ENCODE measurements around the gene RHD.
"Not testable (repeated sequence)": the region's sequence is repeated elsewhere in the genome, so short reads cannot be mapped to it uniquely, and the experiment has no call there.

The RHD gene

DNA sequence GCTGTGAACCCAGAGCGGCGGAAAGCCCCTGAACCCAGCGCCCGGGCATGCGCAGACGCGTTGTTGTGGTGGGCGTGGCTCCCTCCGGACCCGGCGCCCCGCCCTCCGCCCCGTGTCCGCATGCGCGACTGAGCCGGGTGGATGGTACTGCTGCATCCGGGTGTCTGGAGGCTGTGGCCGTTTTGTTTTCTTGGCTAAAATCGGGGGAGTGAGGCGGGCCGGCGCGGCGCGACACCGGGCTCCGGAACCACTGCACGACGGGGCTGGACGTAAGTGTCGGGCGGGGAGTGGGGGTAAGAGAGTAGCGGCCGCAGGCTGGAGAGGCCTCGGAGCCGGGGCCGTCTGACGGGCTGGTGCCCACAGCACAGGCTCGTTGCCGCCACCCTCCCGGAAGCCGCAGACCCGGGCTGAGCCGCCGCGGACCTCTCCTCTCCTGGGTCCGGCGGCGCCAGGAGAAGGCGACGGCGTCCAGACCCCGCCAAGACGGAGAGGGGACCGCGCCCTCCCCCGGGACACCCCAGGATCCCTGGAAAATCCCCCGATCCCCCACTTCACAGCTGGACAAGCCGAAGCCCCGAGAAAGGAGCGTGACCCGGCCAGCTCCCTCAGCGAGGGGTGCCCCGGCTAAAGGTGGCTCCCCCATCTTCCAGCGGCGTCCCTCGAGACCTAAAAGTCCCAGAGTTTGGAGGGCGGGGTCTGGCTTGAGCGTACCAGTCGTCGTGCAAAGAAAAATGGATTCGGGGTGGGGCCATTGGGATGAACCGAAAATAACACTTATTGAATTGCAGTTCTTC is 66.1 kb downstream of the RHD start, which contains the start of gene TMEM50A:
Gene TMEM50A, plus strand, starts transcription at position 147 of the 794 bp plus-strand sequence. CDS start 2,153 bp downstream, outside the sequence.
- H3K4me3 ChIP-seq (ENCODE audit: low read depth, low read length), result peak within 1 kb of the TSS; percentile 99
- no peak for DNase-seq (ENCODE audit: low read depth)

DNA sequence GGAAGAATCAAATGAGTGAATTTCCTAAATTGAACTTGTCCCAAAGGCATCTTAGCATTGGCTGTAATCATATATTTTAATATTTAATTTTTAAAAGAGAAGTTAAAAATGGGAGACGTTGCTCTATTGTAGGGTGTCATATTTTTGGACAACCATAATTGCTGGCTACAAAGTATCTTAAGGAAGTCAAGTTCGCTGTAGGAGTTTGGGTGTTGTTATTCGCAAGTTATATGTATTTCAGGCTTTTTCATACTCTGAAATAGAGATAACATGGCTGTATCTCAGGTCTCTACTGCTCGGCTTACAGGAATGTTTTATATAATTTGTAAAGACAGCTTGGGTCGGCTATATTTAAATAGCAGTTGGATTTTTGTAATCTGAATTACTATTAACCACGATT is 66.7 kb downstream of the RHD start:
- DNase-seq (ENCODE audit: low read depth), result no peak
- H3K4me3 ChIP-seq (ENCODE audit: low read depth, low read length), result peak overlapping the region; percentile 99

- no peak overlapping the region for H3K4me3 ChIP-seq (ENCODE audit: low read depth, low read length)
- DNase-seq (ENCODE audit: low read depth), result no peak
These were observed 69.4 kb downstream of the RHD start for GRCh38 chr1:25341746-25342145.

GRCh38 chr1:25342846-25343245 is 70.5 kb downstream of the RHD start:
- DNase-seq (ENCODE audit: low read depth), result no peak
- no peak overlapping the region for H3K4me3 ChIP-seq (ENCODE audit: low read depth, low read length)

DNA sequence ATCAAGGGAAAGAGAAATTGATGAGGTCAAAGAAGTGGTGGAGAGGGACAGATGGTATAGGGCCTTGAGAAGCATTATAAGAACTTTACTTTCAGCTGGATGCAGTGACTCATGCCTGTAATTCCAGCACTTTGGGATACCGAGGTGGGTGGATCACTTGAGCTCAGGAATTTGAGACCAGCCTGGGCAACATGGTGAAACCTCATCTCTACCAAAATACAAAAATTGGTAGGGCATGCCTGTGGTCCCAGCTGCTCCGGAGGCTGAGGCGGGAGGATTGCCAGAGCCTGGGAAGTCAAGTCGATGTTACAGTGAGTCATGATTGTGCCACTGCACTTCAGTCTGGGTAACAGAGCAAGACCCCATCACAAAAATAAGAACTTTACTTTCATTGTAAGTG is 71.6 kb downstream of the RHD start:
- DNase-seq (ENCODE audit: low read depth), result peak; percentile 81
- no peak overlapping the region for H3K4me3 ChIP-seq (ENCODE audit: low read depth, low read length)

DNA sequence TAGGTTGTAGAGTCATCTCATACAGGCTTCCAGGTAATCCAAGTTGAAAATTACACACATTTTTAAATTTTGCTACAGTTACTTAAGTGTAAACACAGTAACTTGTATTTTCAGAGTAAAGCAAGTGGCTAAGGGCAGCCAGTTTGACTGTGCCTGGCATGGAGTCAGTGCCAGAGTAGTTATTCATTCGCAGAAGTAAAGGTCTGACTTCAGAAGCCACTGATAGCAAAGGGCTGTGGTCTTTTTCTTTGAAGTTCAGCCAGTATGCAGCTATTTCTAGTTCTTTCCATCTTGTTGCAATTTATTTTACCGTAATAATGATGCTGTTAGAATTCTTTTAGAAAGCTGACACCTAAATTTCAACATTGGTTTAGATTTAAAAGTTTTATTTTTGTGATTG is 75.2 kb downstream of the RHD start:
- no peak overlapping the region for H3K4me3 ChIP-seq (ENCODE audit: low read depth, low read length)

DNA sequence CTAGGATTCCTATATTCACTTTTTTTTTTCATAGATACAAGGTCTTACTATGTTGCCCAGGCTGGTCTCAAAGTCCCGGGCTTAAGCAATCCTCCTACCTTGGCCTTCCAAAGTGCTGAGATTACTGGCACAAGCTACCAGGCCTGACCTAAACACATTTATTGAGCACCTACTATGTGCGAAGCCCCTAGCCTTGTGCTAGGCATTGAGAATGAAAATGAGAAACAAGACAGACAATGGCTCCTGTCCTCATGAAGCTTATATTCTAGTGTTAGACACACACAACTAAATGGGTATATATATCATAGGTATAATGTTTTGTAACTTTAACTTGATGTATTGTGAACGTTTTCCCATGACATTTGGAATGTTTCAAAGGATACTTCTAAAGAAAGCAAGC is 77.3 kb downstream of the RHD start:
- H3K4me3 ChIP-seq (ENCODE audit: low read depth, low read length), result no peak overlapping the region
- no peak for DNase-seq (ENCODE audit: low read depth)

More for the DNA sequence above, 75.2 kb downstream of the RHD start:
- DNase-seq (ENCODE audit: low read depth), result no peak

DNA sequence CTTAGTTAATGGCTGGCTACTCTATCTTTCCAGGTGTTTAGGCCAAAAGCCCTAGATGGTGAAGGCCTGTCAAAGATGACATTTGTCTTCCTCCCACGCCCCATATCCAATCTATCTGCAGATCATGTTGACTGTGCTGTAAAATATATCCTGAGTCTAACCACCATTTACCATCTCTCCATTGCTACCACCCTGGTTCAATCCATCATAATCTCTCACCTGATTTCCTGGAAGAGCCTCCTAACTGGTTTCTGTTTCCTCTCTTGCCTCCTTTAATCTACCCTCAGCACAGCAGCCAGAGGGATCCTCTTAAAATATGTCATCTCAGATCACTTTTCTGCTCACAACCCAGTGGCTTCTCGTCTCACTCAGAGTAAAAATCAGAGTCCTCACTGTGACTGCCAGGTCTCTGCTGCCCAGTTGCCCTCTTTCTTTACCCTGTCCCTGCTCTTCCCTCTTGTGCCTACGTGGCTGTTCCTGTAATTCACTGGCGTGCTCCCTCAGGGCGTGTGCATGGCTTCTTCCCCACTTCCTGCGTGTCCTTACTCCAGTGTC is 83.6 kb downstream of the RHD start:
- H3K4me3 ChIP-seq (ENCODE audit: low read depth, low read length), result no peak overlapping the region
- no peak for DNase-seq (ENCODE audit: low read depth)

- H3K4me3 ChIP-seq (ENCODE audit: low read depth, low read length), result no peak overlapping the region
- no peak for DNase-seq (ENCODE audit: low read depth)
These were observed 84.1 kb downstream of the RHD start for GRCh38 chr1:25356441-25356840.

- H3K4me3 ChIP-seq (ENCODE audit: low read depth, low read length), result no peak overlapping the region
- DNase-seq (ENCODE audit: low read depth), result no peak
These were observed 84.5 kb downstream of the RHD start for GRCh38 chr1:25356848-25357247.

- DNase-seq (ENCODE audit: low read depth), result no peak
- H3K4me3 ChIP-seq (ENCODE audit: low read depth, low read length), result no peak overlapping the region
These were observed 88.6 kb downstream of the RHD start for GRCh38 chr1:25360596-25361581.

DNA sequence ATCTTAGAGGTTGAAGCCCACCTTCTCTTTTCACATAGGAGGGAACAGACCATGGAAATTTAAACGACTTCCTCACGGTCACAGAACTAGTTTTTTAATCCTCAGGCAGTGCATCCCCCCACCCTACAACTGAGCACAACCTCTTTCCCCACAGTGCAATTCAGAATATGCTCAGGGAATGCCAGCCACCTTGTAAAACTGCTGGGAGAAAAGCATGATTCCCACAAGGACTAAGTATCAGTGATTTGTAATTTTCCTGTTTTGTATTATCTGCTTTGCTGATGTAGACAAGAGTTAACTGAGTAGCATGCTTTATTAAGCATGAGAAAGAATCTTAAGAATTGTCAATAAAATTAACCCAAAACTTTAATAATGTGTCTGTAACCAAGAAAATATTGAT is 89.6 kb downstream of the RHD start:
- no peak for DNase-seq (ENCODE audit: low read depth)

GRCh38 chr1:25362634-25363559 is 90.6 kb downstream of the RHD start:
- DNase-seq (ENCODE audit: low read depth); H3K4me3 ChIP-seq (ENCODE audit: low read depth, low read length): not testable (repeated sequence)

More for the DNA sequence above, 89.6 kb downstream of the RHD start:
- H3K4me3 ChIP-seq (ENCODE audit: low read depth, low read length), result no peak overlapping the region

GRCh38 chr1:25369241-25369640 is 96.9 kb downstream of the RHD start:
- no peak overlapping the region for H3K4me3 ChIP-seq (ENCODE audit: low read depth, low read length)
- DNase-seq (ENCODE audit: low read depth), result no peak

- not testable (repeated sequence) for H3K4me3 ChIP-seq (ENCODE audit: low read depth, low read length); DNase-seq (ENCODE audit: low read depth)
These were observed 97.5 kb downstream of the RHD start for GRCh38 chr1:25369691-25370271.

- H3K4me3 ChIP-seq (ENCODE audit: low read depth, low read length), result not testable (repeated sequence)
- peak; percentile 62 for DNase-seq (ENCODE audit: low read depth)
These were observed 99.4 kb downstream of the RHD start for GRCh38 chr1:25371757-25372156.

GRCh38 chr1:25378367-25378766 is 106.1 kb downstream of the RHD start:
- H3K4me3 ChIP-seq (ENCODE audit: low read depth, low read length); DNase-seq (ENCODE audit: low read depth): not testable (repeated sequence)

Measured in skeletal muscle cell (primary cell).